Erythroblast (primary cell): Measurements from ENCODE around the gene TRIM25.

Experiments used
- DNase-seq, 2 experiments: peaks; one replicate each; lab custom pipeline; 2025; lab: John Stamatoyannopoulos, UW
- GATA1 ChIP-seq: IDR thresholded peaks from 2 replicates; pipeline ENCODE4 v1.6.1; 2011; ENCODE audit warnings: low read depth, mild to moderate bottlenecking, control low read depth, low read length, moderate library complexity
- POLR2A ChIP-seq: IDR thresholded peaks from 2 replicates; pipeline ENCODE4 v1.6.1; 2011; ENCODE audit warnings: mild to moderate bottlenecking, low read length

The TRIM25 gene

DNA sequence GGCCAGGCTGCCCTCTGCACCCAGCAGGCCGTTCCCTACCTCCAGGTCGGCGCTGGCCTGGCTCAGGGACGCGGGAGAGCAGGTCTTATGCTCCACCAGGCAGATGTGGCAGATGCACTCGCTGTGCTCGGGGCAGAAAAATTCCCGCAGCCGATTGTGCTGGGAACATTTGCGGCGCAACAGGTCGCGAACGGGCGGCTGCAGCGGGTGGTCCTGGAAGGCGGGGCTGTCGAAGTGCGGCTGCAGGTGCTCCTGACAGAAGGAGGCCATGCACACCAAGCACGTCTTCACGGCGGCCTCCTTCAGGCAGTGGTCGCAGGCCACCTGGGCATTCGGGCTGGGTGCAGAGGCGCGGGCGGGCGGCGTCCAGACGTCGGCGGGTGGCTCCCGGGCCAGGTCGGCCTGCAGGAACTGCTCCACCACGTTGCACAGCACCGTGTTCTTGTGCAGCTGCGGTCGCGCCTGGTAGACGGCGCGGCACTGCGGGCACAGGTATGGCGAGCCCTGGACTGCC lies 439 bp downstream of the TRIM25 start:
- TF ChIP-seq GATA1: no peak
- peak in 1 of 2 experiments; percentile 73 for DNase-seq

DNA sequence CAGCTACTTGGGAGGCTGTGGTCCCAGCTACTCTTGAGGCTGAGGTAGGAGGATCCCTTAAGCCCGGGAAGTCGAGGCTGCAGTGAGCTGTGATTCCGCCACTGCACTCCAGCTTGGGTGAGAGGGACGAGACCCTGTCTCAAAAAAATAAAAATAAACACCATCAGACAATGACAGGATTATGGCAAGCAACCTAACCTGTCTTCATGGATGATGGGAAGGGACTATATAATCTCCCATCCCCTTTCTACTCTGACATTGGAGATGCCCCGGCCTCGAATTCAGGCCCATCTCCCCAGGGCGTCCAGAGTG lies 893 bp downstream of the TRIM25 start:
- TF ChIP-seq GATA1: no peak
- no peak for TF ChIP-seq POLR2A
- DNase-seq: no peak

DNA sequence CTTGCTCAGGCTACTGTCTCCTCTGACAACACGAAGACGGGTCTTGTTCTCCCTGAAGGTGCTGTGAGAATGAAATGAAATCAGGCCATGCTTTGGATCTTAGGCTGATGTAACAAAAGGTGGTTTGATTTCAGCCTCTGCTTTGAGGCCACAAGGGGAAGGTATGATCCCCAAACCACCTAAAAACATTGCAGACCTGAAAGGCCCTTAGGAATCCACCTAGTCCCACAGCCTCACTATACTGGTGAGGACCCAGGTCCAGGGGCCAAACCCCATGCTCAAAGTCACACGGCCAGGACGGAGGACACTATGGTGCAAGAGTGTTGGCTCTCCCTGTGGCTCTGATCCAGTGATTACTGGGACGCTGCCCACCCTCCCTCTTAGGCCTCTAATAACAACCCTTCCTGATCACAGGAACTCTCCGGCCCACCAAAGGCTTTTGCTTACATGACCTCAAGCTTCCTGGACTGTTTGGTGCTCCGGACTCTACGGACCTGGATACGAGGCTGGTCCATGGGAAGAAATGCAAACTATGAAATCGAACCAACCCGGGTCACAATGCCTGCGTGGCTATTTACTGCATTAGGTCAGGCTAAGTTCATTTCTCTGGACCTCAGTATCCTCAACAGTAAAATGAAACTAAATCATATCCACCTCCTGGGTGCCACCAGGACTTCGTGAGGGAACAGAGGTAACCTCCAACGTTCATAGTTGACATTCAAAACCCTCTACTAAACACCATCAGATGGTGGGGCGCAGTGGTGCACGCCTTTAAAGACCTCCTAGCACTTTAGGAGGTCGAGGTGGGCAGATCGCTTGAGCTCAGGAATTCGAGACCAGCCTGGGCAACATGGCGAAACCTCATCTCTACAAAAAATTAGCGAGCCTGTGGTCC lies 1.5 kb downstream of the TRIM25 start:
- peak; percentile 29 to 51 for DNase-seq
- TF ChIP-seq GATA1: no peak
- TF ChIP-seq POLR2A: no peak

DNA sequence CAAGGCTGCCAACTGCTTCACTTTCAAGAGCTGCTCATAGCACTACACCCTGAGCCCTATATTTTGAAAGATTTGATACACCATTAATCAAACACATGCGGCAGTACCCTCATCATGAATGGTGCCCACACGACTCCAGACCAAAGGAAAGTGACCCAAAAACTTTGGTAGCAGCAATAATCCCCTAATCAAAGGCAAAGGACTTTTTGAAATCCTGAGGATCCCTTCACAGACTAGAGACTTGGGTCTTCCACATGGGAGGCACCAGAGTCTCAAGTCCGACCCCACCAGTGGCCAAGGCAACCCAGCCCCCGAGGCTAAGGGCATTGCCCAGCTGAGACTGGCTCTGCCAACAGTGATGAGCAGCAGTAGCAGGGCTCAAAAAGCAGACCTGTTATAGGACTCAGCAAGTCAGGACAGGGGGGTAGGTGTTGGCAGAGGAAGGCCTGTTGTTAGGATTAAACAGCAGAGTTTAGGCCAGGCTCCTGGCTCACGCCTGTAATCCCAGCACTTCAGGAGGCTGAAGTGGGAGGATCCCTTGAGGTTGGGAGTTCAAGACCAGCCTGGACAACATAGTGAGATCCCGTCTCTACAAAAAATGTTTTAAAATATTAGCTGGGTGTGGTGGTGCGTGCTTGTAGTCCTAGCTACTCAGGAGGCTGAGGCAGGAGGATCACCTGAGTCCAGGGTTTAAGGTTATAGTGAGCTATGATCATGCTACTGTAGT lies 3.2 kb downstream of the TRIM25 start:
- peak; percentile 37 to 48 for DNase-seq
- TF ChIP-seq POLR2A (peak; percentile 21), GATA1 (no peak)

DNA sequence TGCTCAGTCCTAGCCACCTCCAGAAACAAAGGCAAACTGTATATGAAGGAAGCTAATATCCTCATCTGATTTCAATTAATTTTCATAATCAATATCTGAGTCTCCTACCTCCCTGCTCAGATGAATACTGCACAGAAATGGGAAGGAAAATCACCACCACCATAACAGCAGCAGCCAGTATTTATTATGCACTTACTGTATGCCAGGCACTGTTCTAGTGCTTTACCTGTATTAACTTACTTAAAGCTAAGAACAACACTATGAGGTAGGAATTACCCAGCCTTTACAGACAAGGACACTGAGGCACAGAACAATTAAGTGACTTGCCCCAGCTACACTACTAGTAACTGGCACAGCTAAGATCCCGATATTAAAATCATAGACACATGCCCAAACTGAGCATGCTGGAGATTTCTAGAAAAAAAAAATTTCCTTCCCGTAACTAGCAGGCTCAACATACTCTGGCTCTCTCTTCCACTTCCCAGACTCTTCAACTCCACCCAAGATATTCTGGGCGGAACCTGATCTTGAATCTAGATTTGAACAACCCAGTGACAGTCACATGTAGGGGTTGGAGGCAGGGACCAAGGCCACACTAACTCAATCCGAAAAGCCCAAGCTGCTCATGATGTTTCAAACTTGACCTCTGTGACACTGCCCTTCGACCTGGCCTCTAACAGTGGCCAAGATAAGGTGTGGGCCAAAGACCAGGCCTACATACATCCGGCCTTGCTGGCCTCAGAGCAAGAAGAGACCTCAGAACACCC lies 3.9 kb downstream of the TRIM25 start:
- TF ChIP-seq GATA1: peak; percentile 8
- TF ChIP-seq POLR2A: peak; percentile 49
- peak; percentile 82 to 83 for DNase-seq

DNA sequence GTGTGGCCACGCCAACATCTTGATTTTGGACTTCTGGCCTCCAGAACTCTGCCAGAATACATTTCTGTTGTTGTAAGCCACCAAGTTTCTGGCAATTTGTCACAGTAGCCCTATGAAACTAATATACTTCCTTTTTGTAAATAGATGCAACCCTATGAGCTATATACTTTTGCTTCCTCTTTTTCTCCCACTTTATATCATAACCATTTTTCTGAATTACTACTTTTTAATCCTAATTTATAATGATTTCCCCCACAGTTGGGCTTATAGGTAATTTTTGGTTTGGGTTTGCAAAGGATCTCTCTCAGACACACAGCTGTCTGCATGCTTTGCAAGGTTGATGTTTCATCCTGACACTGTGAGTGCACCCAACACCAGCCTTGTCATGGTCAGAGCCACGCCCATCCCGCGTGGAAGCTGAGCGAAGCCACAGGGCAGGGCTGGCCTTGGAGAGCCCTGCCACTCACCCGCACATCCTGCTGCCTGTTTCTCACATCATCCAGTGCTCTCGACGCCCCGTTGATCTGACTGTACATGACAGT lies 5.8 kb downstream of the TRIM25 start:
- TF ChIP-seq POLR2A (no peak), GATA1 (no peak)
- peak; percentile 80 to 90 for DNase-seq

DNA sequence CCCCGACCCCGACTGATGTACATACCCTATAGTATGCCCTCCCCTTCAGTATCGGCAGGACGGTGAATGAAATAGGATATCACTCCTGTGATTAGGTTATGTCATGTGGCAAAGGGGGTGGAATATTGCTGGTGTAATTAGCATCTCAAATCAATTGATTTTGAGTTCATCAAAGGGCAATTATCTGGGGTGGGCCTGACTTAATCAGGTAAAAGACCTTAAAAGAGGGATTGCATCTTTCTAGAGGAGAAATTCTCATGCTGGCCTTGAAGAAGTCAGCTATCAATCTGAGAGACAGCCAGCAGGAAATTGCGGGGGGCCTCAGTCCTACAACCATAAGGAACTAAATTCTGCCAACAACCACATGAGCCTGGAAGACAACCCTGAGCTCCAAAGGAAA lies 10.3 kb downstream of the TRIM25 start:
- no peak for TF ChIP-seq GATA1
- TF ChIP-seq POLR2A: no peak
- DNase-seq: no peak

DNA sequence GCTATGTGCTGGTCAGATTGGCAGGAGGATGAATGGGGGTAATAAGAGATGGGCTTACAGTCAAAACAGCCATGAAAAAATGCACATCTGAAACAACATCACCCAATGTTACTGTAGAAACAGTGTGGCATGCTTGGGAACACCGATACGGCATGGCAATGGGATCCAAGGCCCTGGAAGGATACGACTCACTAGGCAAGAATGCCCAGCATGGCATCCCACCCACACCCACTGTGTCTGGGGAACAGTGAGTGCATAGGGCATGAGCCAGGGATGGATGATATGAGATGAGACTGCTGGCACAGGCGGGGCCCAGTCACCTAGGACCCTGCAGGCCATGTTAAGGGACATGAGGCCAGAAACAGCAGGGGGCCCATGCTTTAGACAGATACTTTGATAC lies 11.5 kb downstream of the TRIM25 start:
- TF ChIP-seq GATA1 (no peak), POLR2A (no peak)

DNA sequence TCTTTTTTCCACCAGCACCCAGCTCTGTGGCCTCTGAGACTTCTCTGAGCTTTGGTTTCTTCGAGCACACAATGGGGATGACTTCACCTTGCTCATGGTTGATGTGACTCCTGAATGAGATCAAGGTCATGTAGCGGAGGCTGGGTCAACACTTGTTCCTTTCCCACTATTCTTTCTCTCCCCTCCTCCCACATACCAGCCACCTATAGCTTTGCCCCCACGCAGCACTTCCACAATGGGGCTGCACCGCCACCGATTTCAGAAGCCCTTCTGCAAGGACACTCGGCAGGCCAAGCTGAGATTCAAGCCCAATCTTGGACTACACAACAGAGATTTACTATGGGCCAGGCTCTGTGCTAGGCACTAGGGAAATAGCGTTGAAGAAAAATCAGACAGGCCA lies 14.4 kb downstream of the TRIM25 start:
- no peak for DNase-seq
- TF ChIP-seq GATA1 (no peak), POLR2A (no peak)

More for the DNA sequence above, 11.5 kb downstream of the TRIM25 start:
- no peak for DNase-seq

DNA sequence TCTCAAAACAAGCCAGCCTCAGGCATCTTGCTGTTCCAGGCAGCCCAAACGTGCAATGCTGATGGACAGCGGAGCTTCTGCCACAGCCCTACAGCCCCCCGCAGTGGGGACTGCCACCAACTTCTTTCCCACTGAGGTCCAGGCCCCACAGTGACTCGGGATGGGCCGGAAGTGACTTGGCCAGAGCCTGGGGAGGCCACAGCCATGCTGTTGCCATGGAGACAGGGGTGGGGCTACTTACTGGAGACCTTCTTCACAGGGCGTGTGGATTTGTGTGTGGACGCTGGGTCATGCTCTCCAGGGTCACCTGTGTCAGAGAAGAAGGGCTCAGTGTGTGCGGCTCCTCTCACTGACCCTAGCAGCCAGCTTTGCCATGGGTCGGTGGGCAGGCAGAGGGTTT lies 15.0 kb downstream of the TRIM25 start:
- peak; percentile 46 to 69 for DNase-seq
- TF ChIP-seq POLR2A: no peak
- no peak for TF ChIP-seq GATA1

DNA sequence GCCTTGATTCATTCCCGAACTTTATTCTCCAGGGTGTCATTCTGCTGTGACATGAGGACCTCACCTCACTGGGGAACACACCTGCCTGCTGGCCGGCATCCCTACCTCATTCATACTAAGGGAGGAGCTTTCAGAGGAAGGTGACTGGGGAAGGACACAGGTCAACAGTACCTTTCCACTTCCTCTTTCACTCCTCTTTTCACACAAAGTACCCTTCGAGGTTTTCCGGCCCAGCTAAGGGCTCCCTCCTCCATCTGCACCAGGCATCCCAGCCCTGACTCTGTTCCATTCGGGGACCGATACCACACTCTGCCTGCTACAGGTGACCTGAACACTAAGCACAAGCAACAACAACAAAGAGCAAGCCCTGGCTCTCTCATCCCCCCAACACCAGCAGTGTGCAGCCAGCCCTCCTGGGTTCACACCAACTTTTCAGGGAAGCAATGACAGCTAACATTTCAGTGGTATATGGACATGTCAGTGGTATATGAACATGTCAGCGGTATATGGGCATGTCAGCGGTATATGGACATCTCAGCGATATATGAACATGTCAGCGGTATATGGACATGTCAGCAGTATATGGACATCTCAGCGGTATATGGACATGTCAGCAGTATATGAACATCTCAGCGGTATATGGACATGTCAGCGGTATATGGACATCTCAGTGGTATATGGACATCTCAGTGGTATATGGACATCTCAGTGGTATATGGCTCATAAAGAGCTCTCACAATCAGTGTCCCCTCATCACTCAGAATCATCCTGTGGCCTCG lies 16.0 kb downstream of the TRIM25 start:
- TF ChIP-seq GATA1 (no peak), POLR2A (no peak)
- DNase-seq: no peak

DNA sequence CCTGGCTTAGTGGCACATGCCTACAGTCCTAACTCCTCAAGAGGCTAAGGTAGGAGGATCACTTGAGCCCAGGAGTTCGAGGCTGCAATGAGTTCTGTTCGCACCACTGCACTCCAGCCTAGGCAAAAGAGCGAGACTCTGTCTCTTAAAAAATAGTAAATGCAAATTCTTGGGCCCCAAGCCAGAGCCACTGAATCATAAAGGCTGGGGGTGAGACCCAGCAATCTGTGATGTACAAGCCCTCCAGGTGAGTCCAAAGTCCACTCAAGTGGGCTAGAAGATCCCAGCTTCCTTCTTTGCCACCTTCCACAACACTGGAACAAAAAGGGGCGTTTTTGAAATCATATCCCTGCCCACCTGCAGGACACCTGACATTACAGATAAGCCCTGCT lies 16.9 kb downstream of the TRIM25 start:
- no peak for DNase-seq
- TF ChIP-seq POLR2A (no peak), GATA1 (no peak)
